CD4-positive, alpha-beta T cell treated with Interleukin-17A for 1 hour (primary cell): ENCODE measurements around the gene SETSIP.
"Not testable (repeated sequence)": the region's sequence is repeated elsewhere in the genome, so short reads cannot be mapped to it uniquely, and the experiment has no call there.

Source experiments
- DNase-seq: peaks from one replicate; pipeline ENCODE4 v3.0.0-alpha.2; 2020

SETSIP gene

DNA sequence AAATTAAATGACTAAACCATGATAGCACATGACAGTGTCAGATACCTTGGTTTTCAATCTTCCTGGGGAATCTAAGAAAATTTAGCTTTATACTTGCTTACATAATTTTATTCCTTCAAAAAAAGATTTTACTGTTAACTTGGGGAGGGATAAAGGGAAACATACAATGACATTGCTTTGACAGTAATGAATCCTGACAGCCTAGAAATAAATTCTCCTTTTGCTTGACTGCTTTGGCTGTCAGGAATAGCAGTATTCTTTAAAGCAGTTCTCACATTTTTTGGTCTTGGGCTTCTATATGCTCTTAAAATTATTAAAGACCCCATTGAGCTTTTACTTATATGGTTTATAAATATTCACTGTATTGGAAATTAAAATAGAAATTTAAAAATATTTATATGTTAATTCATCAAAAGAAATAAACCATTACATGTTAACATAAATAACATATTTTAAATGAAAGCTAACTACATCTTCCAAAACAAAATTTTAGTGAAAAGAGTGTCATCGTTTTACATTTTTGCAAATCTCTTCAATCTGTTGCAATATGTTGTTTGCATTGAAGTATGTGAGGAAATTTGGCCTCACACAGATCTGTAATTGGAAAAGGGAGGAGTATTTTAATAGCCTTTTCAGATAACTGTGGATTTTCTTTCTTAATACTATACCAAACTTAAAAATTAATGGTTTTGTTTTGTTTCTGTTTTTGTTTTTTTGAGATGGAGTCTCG is 29.3 kb downstream of the SETSIP start:
- DNase-seq, result no peak

DNA sequence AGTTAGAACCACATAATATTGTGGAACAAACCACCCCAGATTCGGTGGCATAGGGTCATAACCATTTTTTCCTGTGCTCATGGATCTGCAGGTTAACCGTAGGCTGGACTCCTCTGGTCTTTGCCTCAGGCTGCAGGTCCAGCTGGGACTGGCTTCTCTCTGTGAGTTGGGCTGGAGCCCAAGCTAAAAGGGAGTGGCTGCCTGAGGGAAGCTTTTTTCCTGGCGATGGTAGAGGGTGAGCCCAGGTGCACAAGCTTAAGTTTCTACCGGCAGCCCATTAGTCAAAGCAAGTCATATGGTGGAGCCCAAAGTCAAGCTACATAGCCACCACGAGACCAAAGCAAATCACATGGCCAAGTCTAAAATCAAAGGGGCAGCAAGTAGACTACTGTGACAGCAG is 31.6 kb downstream of the SETSIP start:
- DNase-seq, result no peak

DNA sequence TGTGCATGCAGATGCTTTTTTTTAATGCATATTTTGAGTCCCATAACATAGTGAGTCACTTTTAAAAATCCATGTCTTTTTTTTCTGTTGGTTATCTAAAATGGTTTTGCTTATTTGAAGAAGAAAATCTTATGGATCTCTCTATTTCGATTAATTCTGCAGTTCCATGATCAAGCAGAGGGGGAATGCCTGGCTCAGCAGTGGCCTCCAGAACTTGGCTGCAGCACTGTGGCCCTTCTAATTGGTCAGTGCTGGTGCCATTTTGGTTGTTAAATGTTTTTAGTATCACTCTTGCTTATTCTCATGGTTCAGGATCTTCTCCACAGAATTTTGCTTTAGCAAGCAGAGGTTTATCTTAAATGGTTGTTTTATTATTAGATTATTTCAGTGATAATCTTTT is 34.2 kb downstream of the SETSIP start:
- no peak for DNase-seq

DNA sequence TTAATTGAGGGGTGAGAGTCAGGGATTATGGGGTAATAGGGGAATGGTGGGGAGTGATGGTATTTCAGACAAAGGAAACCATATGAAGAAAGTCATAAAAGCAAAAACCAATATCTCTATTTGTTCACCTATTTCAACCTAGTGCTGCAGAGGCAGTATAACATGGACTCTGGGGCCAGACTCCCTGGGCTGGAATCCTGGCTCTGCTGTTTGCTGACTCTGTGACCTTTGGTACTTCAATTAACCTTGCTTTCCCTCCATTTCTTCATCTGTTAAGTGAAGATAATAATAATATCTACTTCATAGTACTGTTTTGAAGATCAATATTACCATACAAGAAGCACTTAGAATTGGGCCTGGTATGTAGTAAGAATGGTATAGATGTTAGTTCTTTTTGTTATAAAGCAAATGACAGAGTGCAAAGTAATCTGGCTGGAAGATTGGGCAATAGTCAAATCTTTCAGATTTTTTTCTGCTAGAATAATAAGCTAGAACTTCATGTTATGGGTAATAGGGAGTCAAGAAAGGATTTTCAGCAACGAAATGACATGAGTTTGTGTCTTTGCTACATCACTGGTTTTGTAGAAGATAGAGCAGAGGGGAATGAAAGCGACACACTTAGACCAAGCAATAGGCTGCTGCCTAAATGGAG is 36.4 kb downstream of the SETSIP start:
- DNase-seq, result no peak

DNA sequence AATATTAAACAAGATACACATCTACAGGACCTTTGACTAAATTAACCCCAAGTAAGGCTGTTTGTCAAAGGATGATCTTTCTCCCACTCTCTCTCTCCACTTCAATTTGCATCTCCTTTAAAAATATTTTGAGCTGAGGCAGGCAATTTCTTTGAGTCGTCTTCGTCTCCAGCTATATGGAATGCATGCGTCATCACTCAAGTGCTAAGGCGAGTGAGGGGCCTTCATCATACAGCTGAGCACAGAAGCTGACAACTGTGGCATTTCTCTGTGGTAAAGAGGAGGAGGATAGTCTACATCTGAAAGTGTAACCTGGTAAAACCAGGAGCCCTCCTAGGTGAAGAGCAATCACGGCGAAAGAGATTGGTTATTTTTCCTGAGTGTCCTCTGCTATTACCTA is 37.8 kb downstream of the SETSIP start:
- DNase-seq, result no peak

DNA sequence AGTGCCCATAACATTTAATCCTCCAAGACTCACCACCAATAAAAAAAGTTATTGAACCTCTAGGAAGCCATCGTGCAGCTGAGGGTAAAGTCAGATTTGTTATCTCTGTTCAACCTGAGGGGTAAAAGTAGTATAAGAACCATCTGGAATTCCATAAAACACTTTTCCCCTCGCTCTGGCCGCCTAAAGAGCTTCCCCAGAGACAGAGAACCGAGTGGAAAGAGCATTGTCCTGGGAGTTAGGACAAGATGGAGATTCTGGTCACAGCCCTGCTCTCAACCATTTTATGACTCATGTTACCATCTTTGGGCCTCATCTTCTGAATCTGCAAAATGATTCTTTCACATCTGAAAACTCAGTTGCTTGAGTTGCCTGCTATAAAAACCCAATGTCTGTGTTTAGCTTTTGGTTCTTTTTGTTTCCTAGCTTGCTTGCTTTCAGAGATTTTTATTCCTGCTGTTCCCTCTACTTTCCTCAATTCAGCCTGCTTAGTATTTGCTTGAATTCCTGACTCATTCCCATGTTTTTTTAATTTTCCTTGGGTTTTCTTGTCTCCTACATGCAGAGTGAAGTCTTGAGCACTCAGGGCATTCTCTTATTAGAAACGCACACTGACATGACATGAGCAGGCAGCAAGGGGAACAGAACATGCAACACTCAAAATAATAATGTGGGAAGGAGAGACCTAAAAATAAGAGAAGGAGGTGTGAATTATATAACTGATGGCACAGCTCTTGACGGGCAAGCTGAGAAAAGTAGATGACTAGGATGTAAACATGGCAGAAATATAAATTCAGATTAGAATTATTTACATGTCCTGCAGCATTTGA is 43.7 kb downstream of the SETSIP start:
- DNase-seq, result no peak

DNA sequence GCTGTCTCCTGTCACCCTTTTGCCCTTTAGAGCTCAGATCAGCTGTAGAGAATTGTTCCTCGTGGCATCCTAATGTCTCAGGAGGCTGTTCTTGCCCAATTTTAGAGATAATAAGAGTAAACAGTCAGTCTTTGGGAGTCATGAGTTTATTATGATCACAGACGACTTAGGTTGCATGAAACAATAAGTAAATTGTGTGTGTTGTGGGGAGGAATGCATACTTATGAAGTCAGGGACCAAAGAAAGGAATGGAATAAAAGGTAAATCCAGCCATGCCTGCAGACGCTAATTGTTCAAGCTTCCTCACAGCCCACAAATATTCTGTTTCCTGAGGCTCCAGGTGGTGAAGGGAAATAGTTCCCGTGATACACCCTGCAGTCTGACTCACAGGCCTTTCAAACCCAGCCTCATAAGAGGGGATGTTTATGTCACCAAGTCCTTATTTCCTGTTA is 44.5 kb downstream of the SETSIP start:
- no peak for DNase-seq

DNA sequence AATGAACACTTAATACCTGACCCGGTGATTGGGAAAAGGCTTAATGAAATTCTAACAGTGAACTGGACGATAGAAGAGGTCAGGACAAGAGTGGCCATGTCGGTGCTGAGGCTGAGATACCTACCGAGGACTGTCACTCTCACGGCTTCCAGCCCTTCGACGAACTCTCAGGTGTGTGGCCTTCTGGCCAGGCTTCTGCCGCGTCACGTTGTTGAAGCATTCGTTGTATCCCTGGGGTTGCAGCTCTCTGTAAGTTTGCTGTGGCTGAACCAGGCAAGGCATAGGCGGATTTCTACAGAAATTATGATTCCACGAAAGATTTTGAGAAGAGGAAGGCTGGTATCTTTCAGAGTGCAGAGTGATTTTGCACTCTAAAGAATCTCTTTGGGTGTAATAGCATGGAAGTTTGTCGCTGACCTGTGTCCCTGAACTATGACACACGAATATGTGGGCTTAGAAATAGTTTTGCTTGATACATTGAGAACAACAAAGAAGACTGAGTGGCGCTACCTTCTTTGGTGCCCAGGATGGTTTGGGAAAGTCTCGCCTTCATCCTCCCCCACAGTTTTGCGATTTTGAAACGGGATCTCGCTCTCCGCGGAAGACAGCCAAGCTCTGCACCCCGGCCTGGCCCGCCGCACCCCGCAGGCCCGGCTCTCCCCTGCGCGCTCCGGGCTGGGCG is 45.8 kb downstream of the SETSIP start:
- DNase-seq, result no peak

DNA sequence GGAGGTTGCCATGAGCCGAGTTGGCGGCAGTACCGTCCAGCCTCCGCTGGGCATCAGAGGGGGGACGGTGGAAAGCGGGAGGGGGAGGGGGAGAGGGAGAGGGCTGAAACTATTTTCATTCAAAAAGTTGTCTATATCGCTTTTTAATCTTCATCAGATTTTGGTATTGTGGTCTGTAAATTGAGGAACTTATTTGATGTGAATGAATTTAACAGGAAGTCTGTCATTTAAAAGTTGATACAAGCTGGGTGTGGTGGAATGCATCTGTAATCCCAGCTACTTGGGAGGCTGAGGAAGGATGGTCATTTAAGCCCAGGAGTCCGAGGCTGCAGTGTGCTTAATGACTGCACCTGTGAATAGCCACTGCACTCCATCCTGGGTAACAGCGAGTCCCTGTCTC is 48.4 kb downstream of the SETSIP start:
- no peak for DNase-seq

DNA sequence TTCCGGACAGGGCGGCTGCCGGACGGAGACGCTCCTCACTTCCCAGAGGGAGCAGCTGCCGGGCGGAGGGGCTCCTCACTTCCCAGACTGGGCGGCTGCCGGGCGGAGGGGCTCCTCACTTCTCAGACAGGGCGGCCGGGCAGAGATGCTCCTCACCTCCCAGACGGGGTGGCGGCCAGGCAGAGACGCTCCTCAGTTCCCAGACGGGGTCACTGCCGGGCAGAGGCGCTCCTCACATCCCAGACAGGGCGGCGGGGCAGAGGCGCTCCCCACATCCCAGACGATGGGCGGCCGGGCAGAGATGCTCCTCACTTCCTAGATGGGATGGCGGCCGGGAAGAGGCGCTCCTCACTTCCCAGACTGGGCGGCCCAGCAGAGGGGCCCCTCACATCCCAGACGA is 49.2 kb downstream of the SETSIP start:
- not testable (repeated sequence) for DNase-seq
